MM.1S (cell line): Measurements from ENCODE around the gene ZNF771.
"Not testable (repeated sequence)": the region's sequence is repeated elsewhere in the genome, so short reads cannot be mapped to it uniquely, and the experiment has no call there.

Experiments used
- DNase-seq: peaks from one replicate; pipeline ENCODE4 v3.0.0-alpha.2; 2015
- H2AFZ ChIP-seq: fragments of 300-600 bp; sonication (generic); 2 replicates; pipeline ENCODE4 v1.6.0; 2016; ENCODE audit warnings: antibody characterized with exemption, low read length
- H3F3A ChIP-seq: fragments of 300-600 bp; sonication (generic); 2 replicates; pipeline ENCODE4 v1.6.1; 2016; ENCODE audit warnings: mild to moderate bottlenecking, antibody characterized with exemption, low read length, moderate library complexity, mixed read lengths; ENCODE audit not compliant: insufficient read depth
- H3K27ac ChIP-seq: fragments of 300-600 bp; sonication (generic); 2 replicates; pipeline ENCODE4 v1.5.1; 2016; ENCODE audit warnings: mild to moderate bottlenecking, low read length
- H3K27me3 ChIP-seq: fragments of 300-600 bp; sonication (generic); replicated peaks from 2 replicates; pipeline ENCODE4 v1.6.0; 2016; ENCODE audit warnings: low read length; ENCODE audit not compliant: insufficient read depth
- H3K36me3 ChIP-seq: fragments of 300-600 bp; sonication (generic); replicated peaks from 2 replicates; pipeline ENCODE4 v1.6.1; 2016; ENCODE audit warnings: mild to moderate bottlenecking, low read length, mixed read lengths; ENCODE audit not compliant: insufficient read depth
- H3K4me1 ChIP-seq: fragments of 300-600 bp; sonication (generic); 2 replicates; pipeline ENCODE4 v1.6.1; 2016; ENCODE audit warnings: low read length, mixed read lengths
- H3K4me2 ChIP-seq: fragments of 300-600 bp; sonication (generic); 2 replicates; pipeline ENCODE4 v1.6.0; 2016; ENCODE audit warnings: low read depth, low read length
- H3K4me3 ChIP-seq: fragments of 300-600 bp; sonication (generic); 2 replicates; pipeline ENCODE4 v1.5.1; 2016; ENCODE audit warnings: low read length, mixed read lengths
- H3K79me2 ChIP-seq: fragments of 300-600 bp; sonication (generic); 2 replicates; pipeline ENCODE4 v1.6.1; 2016; ENCODE audit warnings: mixed run types, low read length, mixed read lengths
- H3K9ac ChIP-seq: fragments of 300-600 bp; sonication (generic); 2 replicates; pipeline ENCODE4 v1.6.1; 2016; ENCODE audit warnings: low read length, mixed read lengths
- H3K9me2 ChIP-seq: fragments of 300-600 bp; sonication (generic); replicated peaks from 2 replicates; pipeline ENCODE4 v1.6.1; 2016; ENCODE audit warnings: mild to moderate bottlenecking, low read length, mixed read lengths; ENCODE audit not compliant: insufficient read depth
- H3K9me3 ChIP-seq: fragments of 300-600 bp; sonication (generic); replicated peaks from 2 replicates; pipeline ENCODE4 v1.6.1; 2016; ENCODE audit warnings: mild to moderate bottlenecking, low read length, mixed read lengths; ENCODE audit not compliant: insufficient read depth
- H4K20me1 ChIP-seq: fragments of 300-600 bp; sonication (generic); 2 replicates; pipeline ENCODE4 v1.6.1; 2016; ENCODE audit warnings: mild to moderate bottlenecking, low read length, moderate library complexity, mixed read lengths; ENCODE audit not compliant: insufficient read depth
- CTCF ChIP-seq: fragments of 300-600 bp; sonication (generic); IDR thresholded peaks from 2 replicates; pipeline ENCODE4 v1.5.1; 2016; ENCODE audit warnings: antibody characterized with exemption, low read length, mixed read lengths
- EZH2 ChIP-seq: fragments of 300-600 bp; sonication (generic); optimal IDR thresholded peaks from 2 replicates; pipeline ENCODE3; 2017; ENCODE audit warnings: low read depth, mild to moderate bottlenecking, antibody characterized with exemption, low read length, mixed read lengths
- EZH2phosphoT487 ChIP-seq: fragments of 300-600 bp; sonication (generic); IDR thresholded peaks from 2 replicates; pipeline ENCODE4 v1.6.1; 2018; ENCODE audit warnings: antibody characterized with exemption, low read length

ZNF771 gene

GRCh38 chr16:30446203-30446595 lies 38.8 kb downstream of the ZNF771 start:
- no peaks in the 10 kb centered on the region for H3K9me2 ChIP-seq
- H3K4me2 ChIP-seq: peak overlapping the region; percentile 88
- peak overlapping the region; percentile 81 for H3K4me3 ChIP-seq
- H2AFZ ChIP-seq: peak overlapping the region; percentile 83
- H3K79me2 ChIP-seq: peaks cover 16% of the 10 kb centered on the region
- no peaks in the 10 kb centered on the region for H3F3A ChIP-seq
- no peaks in the 10 kb centered on the region for H4K20me1 ChIP-seq
- H3K9me3 ChIP-seq: no peaks in the 10 kb centered on the region
- no peaks in the 10 kb centered on the region for H3K36me3 ChIP-seq
- H3K4me1 ChIP-seq: peaks cover 13% of the 10 kb centered on the region
- H3K27ac ChIP-seq: no peak overlapping the region
- H3K9ac ChIP-seq: no peak overlapping the region
- DNase-seq: no peak
- TF ChIP-seq EZH2phosphoT487 (no peak), EZH2 (no peak), CTCF (no peak)
- H3K27me3 ChIP-seq: no peaks in the 10 kb centered on the region

GRCh38 chr16:30447512-30448226 lies 40.3 kb downstream of the ZNF771 start:
- no peak overlapping the region for H3K4me2 ChIP-seq
- no peak overlapping the region for H3K27ac ChIP-seq
- H3F3A ChIP-seq: no peaks in the 10 kb centered on the region
- H3K27me3 ChIP-seq: no peaks in the 10 kb centered on the region
- peaks cover 16% of the 10 kb centered on the region for H3K79me2 ChIP-seq
- no peak overlapping the region for H3K9ac ChIP-seq
- H3K9me2 ChIP-seq: no peaks in the 10 kb centered on the region
- H3K9me3 ChIP-seq: no peaks in the 10 kb centered on the region
- H2AFZ ChIP-seq: no peak overlapping the region
- H3K4me1 ChIP-seq: peaks cover 13% of the 10 kb centered on the region
- no peak overlapping the region for H3K4me3 ChIP-seq
- DNase-seq: no peak
- H4K20me1 ChIP-seq: no peaks in the 10 kb centered on the region
- no peaks in the 10 kb centered on the region for H3K36me3 ChIP-seq
- TF ChIP-seq EZH2: no peak
- TF ChIP-seq EZH2phosphoT487: no peak
- no peak for TF ChIP-seq CTCF

GRCh38 chr16:30449116-30449435 lies 41.7 kb downstream of the ZNF771 start:
- Histone ChIP-seq H2AFZ (no peak overlapping the region), H3K4me2 (no peak overlapping the region), H3K9ac (no peak overlapping the region), H3K9me2 (no peaks in the 10 kb centered on the region), H3K9me3 (no peaks in the 10 kb centered on the region), H3K4me1 (peaks cover 13% of the 10 kb centered on the region), H3K27ac (no peak overlapping the region), H3K27me3 (no peaks in the 10 kb centered on the region), H3K4me3 (no peak overlapping the region), H4K20me1 (no peaks in the 10 kb centered on the region), H3K36me3 (no peaks in the 10 kb centered on the region), H3K79me2 (peaks cover 14% of the 10 kb centered on the region), H3F3A (no peaks in the 10 kb centered on the region)
- DNase-seq: no peak
- TF ChIP-seq EZH2phosphoT487: no peak
- TF ChIP-seq EZH2: no peak
- TF ChIP-seq CTCF: no peak

- not testable (repeated sequence) for H2AFZ ChIP-seq, H3K9me3 ChIP-seq, H3K9ac ChIP-seq, H3K79me2 ChIP-seq, H3K4me2 ChIP-seq, H3K4me1 ChIP-seq, DNase-seq, H3K4me3 ChIP-seq, H3F3A ChIP-seq, H3K27ac ChIP-seq, H3K36me3 ChIP-seq, H3K27me3 ChIP-seq, H4K20me1 ChIP-seq, H3K9me2 ChIP-seq
These were observed 45.5 kb downstream of the ZNF771 start for GRCh38 chr16:30452709-30453580.
